ENCODE data around the gene ECI1.

Gene ECI1, protein sequence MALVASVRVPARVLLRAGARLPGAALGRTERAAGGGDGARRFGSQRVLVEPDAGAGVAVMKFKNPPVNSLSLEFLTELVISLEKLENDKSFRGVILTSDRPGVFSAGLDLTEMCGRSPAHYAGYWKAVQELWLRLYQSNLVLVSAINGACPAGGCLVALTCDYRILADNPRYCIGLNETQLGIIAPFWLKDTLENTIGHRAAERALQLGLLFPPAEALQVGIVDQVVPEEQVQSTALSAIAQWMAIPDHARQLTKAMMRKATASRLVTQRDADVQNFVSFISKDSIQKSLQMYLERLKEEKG

DNA sequence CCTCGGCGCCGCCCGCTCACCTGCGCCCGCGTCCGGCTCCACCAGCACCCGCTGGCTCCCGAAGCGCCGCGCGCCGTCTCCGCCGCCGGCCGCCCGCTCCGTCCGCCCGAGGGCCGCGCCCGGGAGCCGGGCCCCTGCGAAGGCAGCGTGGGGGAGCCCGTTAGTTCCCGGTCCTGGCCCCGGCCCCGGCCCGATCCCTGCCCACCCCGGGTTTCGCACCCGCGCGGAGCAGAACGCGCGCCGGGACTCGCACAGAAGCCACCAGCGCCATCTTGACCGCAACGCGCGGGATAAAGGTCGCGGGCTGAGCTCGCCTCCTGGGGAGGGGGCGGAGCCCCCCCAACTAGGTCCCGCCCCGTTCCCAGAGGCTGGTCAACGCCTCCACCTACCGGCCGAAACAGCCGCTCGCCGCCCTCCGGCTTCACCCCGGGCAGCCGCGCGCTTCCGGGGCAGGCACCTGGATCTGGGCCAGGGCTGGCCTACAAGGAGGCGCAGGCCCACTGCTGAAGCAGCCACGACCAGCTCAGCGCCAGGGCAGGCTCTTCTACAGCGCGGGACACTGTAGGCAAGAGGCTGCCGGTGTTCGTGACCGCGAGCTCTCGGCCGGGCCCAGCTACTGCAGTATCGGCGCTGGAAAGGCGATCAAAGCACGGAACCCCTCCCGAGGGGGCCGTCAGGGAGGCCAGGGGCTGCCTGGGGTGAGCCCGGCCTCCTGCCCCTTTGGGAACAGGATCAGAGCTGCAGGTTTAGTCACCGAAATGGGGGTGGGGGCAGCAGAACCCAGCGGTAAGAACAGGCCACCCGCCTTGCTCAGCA lies at the start of gene ECI1:
Gene ECI1, minus strand, starts transcription at position 292 of the 816 bp plus-strand sequence. Its CDS starts 21 bp downstream, at position 271.
- peak; percentile 92 for DNase-seq

DNA sequence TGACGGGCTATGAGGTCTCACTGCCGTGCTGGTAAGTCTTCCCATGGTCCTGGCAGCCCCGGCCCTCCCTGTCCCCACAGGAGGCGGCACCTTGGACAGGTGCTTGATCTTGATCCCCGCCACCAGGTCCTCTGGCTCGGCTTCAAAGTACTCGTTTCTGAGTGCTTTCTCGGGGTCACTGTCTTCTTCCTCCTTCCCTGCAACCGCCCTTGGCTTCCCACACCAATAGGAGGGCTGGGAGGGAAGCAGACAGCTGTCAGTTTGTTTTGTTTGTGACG lies 48.5 kb upstream of the ECI1 start:
- no peak for DNase-seq

DNA sequence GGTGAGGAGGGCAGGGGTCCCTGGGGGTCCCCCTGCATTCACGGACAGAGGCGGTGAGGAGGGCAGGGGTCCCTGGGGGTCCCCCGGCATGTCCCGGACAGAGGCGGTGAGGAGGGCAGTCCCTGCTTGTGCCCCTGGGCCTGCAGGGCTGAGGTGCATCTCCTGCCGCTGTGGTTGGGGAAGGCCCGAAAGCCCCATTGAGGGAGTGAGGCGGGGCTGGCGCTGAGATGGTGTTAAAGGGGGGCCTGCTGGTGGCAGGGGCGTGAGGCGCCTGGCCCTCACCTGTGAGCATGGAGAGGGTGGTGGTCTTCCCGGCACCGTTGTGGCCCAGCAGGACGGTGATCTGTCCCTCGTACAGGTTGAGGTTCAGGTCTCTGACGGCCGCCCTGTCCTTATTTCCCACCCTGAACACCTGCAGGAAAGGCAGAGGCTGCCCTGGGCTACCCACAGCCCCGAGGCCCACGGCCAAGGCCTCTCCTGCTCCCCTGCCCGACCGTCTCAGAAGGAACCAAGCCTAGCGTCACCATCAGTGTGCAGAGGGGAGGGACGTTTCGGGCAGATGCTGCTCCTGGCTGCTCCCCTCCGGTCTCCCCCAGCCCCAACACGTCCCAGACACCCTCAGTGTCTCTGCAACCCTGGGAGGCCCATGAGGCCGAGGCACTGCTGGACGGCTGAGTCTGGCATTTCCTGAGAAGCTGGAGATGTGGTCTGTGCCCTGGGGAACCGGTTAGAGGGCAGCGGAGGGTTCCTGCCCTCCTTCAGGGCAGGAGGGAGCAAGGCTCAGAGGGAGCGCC lies 47.9 kb upstream of the ECI1 start:
- no peak for DNase-seq

DNA sequence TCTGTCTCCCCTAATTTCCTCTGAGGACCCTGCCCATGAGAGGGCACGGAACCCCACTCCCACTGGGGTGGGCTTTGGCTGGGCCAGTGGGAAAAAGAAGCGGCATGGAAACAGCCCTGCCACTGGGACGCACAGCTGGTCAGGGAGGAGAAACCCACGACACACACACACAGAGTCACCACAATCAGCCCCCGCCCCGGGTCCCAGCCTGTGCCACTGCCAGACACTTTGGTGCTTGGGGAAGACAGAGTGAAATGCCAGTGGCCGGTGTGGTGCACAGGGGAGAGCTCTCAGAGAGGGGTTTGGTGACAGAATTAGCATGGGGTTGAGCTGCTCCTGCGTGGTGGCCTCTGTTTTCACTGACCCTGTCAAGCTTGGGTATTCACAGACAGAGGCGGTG lies 47.2 kb upstream of the ECI1 start:
- no peak for DNase-seq

DNA sequence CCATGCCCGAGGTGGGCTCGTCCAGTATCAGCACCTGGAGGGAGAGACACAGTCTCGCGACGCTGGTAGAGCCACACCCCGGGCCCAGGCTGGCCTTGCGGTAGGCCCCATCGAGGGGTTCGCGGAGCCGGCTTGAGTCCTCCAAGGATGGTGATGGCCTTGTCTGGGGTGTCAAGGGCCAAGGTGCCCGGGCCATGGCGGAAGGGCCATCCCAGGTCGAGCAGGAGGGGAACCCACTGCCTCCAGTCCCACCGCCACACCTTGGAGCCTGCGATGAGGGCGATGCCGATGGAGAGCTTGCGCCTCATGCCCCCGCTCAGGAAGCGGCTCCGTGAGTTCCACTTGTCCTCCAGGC lies 46.1 kb upstream of the ECI1 start:
- no peak for DNase-seq

DNA sequence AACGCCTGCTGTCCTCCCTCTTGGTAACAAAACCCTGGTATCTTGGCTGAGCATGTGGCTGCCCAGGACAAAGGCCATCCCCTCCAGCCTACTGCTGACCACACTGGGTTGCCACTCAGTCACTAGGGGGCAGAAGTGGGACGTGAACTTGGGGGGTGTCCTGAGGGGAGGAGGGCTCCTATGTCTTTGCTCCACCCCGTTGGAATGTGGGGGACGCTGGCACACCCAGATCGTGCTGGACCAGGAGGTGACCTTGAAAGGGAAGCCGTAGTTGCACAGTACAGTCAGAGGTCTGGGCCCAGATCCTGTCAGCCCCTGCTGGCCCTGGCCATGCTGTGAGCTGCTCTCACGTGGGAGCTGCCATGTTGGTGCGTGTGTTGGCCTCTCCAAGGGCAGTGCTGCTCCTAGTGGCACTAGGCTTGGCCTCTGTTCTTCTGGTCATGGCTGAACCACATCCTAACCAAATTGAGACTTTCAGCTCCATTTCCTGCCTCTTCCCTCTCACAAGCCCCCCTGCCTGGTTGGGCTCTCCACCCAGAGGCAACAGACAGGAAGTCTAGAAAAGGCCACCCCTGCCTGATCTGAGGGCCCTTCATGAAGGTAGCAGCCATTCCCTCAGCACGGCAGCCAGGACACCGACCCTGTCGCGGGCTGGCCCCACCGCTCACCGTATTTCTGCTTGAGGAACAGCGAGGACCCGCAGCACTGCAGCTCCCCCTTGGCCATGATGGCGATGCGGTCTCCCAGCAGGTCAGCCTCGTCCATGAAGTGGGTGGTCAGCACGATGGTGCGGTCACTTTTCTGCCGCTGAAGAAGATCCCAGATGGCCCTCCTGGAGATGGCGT lies 45.5 kb upstream of the ECI1 start:
- peak; percentile 63 for DNase-seq

DNA sequence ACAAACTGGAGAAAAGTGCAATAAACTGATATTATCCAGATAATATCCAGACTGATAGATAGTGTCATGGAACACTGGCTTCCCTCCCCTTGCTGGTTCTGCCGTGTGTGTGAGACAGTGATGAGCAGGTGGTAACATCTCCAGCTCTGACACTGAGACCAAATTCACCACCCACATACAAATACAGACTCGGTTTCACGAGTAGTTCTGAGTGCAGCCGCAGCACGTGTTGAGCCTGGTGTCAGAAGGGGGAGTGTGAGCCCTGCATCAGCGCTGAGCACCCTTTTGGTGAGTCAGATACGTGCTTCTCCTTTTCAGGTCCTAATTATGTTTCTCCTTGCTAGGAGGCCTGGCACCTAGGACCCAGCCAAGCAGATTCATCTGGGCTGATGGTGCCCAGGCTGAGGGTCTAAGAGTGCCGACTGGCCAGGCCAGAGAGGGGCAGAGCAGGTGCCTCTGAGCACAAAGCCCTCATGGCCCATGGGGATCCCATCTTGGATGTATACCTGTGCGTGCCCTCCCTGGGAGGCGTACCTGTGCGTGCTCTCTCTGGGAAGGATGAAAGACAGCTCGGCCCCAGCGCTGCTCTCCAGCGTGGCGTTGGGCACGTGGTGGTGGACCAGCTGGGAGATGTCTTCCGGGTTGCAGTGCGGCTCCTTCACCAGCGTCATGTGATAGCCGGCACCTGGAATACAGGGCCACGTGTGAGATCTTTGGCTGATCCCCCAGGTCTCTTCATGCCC lies 43.8 kb upstream of the ECI1 start:
- DNase-seq = no peak

DNA sequence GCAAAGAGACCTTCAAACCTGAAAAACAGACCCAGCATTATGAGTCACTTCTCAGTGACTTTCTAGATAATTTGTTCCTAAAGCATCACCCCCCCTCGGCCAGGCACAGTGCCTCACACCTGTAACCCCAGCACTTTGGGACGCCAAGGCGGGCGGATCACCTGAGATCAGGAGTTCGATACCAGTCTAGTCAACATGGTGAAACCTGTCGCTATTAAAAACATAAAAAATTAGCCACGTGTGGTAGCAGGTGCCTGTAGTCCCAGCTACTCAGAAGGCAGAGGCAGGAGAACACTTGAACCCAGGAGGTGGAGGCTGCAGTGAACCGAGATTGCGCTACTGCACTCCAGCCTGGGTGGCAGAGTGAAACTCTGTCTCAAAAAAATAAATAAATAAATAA lies 40.8 kb upstream of the ECI1 start:
- no peak for DNase-seq

DNA sequence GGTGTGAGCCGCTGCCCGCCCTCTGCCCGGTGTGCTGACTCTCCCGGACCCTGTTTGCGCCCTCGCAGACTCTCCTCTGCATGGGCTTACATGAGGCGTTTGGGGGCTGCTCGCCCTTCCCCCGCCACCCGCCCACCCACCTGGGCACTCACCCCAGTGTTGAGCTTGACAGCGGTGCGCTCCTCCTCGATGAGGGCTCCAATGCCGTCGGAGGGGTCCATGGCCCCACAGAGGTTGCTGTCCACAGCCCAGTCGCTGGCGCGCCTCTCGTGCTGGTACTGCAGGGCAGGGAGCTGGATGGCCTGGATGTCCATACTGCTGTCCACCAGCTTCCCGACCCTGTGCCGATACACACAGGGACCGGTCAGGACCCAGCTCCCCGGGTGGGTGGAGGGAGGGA lies 37.9 kb upstream of the ECI1 start:
- no peak for DNase-seq

DNA sequence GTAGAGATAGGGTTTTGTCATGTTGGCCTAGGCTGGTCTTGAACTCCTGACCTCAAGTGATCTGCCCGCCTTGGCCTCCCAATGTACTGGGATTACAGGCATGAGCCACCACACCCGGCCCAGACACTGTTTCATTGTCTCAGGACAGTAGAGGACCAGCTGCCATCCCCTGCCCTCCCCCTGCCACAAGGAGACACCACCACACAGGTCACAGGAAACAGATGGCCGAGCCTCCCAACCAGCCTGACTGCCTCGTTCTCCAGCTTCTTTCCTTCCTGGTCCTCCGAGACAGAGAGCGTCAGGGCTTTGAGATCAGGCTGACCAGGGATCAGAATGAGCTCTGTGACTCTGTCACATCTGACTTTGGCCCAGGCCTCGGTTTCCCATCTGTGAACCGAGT lies 37.3 kb upstream of the ECI1 start:
- DNase-seq = no peak

DNA sequence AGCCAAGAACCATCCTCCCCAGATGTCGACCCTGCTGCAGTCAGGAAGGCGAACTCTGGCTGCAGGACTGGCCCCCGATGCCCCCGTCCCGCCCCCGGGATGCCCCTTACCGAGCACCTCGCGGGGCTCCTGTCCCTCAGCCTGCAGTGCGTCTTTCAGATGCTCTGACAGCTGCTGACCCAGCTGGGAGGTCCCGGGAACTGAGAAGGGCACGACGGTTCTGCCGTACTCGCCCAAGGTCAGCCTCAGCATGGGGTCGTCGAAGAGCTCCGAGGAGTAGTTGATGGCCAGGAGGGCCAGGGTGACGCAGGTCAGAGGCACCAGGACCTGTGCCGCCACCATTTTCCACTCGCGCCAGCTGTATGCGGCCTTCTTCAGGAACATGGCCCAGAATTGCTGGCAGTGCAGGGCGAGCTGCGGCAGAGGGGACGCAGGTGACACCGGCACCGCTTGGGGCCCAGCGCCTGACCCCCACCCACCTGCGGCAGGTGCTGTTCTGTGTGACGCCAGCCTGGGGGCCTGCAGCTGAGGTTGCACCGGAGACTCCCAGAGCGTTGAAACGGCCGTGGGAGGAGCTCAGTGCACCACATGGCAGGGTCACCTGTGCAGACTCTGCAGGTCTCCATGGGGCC lies 36.6 kb upstream of the ECI1 start:
- no peak for DNase-seq

DNA sequence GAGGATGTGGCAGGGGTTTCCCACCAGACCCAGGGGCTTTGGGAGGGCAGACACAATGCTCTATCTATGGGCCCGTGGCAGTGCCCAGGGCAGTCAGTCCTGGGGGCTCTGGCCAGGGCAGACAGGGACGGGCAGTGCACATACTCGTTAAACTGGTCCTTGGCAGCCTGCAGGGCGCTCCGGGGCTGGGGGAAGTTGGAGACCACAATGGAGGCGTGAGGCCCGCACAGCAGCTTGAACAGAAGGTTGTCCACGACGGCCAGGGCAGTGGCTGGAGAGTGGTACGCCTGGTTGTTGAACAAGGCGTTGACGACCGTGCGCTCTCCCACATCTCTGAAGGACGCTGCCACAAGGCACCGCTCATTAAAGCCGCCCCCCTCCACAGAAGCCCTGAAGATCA lies 35.2 kb upstream of the ECI1 start:
- no peak for DNase-seq

DNA sequence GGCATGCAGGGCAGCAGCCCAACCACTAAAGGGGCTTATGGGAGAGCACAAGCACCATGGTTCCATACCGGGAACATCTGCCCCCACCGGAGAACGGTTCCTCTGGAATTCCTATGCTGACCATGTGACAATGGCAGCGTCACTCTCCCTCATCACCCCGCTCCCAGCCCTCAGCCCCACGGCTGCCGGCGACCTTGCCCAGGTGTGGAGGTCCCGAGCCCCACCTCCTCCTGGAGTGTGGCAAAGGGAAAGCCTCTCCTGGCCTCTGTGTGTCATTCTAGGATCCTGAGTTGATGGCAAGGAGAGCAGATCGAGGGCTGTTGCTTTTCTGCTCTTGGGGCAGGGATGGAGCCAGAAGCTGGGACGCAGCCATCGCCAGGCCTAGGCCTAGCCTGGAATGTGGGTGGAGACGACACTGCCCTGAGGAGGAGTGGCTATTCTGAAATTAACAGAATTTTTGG lies 34.4 kb upstream of the ECI1 start:
- no peak for DNase-seq

DNA sequence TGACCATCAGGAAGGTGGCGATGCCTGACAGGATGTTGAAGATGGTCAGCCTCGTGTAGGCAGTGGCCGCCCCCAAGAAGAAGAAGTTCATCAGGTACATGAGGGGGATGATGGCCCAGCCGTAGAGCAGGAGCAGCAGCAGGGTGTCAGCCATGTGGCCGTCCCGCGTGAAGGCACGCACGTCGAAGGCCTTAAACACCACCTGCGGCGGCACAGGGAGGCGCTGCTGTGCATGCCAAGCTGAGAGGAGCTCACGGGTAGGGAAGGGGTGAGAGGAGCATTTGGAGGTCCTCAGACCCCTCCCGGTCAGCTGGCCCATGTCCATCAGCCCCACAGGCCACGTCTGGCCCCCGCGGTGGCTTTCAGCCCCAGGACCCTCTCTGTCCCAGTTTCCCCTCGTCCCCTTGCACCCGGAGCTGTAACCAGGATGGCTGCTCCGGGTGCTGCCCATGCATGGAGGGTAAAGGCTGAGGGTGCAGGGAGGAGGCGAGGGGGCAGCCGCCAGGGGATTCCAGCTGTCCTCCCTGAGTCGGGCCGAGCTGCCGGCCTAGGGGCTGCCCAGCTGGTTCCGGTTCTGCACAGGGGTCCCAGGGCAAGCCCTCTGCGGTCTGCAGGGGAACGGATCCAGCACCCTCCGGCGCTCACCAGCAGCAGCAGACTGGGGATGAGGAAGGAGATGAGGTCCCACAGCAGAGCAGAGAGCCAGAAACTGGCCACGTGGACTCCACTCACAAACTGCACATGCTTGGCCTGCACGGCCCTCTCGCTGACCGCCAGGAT lies 33.6 kb upstream of the ECI1 start:
- no peak for DNase-seq

DNA sequence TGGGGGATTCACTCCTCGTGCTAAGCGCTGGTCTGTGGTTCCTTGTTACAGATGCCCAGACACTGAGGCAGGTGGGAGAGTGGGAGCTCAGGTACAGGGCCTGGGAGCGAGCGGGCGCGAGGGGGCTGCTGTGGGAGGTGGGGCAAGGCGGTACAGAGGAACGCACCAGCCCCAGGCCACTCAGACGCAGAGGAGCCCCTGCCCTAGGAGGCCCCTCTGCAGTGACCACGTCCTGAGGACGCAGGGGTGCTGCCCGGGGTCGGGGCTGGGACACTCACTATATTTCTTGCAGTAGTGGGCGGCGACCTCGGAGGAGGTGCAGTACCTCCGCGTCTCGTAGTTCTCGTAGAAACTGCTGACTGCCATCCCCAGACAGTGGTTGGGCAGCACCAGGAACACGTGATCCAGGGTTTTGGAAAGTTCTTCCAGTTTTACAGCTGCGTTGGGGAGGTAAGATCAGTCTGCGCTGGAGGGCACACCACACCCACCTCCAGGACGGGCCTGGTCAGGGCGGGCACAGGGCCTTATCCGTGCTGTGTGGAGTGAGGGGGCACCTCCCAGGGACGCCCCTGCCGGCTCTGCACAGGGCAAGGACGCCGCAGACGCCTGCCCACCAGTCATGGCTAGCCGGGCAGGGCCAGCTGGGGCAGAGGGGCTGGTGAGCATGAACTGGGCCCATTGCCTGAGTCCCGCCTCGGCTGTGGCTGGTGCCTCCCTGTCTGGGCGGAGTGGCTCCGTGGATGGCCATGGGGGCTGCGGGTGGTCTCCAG lies 32.8 kb upstream of the ECI1 start:
- no peak for DNase-seq

DNA sequence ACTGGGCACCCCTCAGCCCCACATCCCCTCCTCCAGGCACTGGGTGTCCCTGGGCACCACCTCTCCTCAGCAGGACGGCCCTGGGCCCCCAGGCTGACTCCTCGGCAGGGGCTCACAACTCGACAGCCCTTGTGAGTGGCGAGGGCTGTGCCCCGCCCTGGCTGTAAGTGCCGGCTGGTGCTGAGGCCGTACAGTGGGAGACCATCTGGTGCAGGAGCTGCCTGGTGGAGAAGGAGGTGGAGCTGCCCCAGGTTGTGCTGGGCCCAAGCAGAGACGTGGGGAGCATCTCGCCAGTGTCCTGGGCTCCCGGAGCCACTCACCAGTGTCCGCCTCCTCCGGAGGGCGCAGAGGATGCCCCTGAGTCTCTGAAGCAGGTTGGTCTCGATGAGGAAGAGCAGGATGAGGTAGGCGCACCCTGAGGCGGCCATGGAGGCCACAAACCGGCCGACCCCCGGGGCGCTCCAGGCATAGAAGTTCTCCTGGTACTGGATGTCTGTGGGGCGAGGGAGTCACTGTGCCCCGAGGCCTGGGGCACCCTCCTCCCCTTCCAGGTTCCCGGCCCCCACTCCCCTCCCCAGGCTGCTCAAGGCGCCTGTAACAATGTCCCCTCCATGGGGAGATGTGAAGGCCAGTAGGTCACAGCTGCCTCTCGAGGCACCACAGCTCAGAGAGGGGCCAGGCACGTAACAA lies 31.6 kb upstream of the ECI1 start:
- DNase-seq = no peak

DNA sequence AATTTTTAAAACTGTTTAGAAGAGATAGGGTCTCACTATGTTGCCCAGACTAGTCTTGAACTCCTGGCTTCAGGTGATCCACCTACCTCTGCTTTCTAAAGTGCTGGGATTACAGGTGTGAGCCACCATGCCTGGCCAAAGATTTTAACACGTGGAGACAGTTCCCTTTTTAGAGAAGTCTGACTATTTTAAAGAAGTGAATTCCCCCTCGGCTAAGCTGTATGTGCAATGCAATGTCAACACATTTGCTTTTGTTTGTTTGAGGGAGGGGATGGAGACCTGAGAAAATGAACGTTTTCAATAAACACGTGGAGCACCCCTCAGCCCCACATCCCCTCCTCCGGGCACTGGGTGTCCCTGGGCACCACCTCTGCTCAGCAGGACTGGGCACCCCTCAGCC lies 30.9 kb upstream of the ECI1 start:
- DNase-seq = no peak

DNA sequence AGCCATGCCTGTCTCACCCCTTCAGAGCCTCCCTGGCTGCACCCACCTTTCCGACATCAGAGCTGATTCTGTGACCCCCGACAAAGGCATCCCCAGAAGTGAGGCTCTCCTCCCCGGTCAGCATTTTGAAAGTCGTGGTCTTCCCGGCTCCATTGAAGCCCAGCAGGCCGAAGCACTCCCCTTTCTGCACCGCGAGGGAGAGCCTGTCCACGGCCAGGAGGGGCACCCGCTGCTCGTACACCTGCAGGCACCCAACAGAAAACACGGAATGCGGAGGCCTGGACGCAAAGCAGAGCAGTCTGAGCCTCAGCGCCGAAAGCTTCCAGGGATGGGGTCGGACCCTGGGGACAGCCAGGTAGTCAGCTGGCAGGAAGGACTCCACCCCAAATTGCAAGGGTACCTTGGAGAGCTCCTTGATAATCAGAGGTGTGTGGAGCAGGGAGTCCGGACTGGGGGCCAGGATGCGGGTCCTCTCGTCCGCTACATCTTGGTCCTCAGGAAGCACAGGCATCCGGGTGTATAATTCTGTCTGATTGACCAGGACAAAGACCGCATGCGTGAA lies 29.7 kb upstream of the ECI1 start:
- no peak for DNase-seq

DNA sequence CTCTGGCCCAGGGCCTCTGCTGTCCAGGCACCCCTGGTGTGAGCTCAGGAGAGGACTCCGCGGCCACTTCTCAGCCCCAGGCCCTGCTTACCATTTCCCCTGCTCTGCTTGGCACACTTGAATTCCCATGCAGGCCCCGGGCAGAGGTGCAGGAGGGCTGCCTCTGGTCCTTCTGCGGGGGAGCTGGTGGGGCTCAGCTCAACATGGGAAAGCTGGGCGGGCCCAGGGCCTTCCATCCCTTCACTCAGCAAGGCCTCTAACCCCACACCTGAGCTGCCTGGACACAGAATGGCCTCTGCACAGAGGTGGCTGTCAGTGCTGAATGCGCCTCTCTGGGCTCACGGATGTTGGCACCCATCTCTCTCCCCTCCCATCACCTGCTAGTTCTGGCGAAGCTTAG lies 29.1 kb upstream of the ECI1 start:
- no peak for DNase-seq
